HFFc6 (cell line): ENCODE data around the gene SLC25A34. TPM values are rescaled to one million over a fixed set of nuclear protein-coding genes. Genes with fewer than 3 reads are reported as not detected.

Source experiments
- DNase-seq: peaks from one replicate; pipeline ENCODE4 v3.0.0-alpha.2; 2018
- H3K27ac Mint-ChIP-seq: 2 replicates; pipeline ENCODE4 v1.8.0; 2020; ENCODE audit warnings: mild to moderate bottlenecking, mixed read lengths
- H3K27me3 Mint-ChIP-seq: 2 replicates; pipeline ENCODE4 v1.8.0; 2021; ENCODE audit warnings: mild to moderate bottlenecking, moderate library complexity, mixed read lengths; ENCODE audit not compliant: insufficient read depth
- H3K36me3 Mint-ChIP-seq: 2 replicates; pipeline ENCODE4 v1.8.0; 2021; ENCODE audit warnings: low read depth, mixed read lengths
- H3K4me1 Mint-ChIP-seq: 2 replicates; pipeline ENCODE4 v1.8.0; 2020; ENCODE audit warnings: low read depth, mixed read lengths
- H3K4me3 Mint-ChIP-seq: 2 replicates; pipeline ENCODE4 v1.8.0; 2020; ENCODE audit warnings: mild to moderate bottlenecking, moderate library complexity, mixed read lengths
- H3K9me3 Mint-ChIP-seq: 2 replicates; pipeline ENCODE4 v1.8.0; 2020; ENCODE audit warnings: mild to moderate bottlenecking, mixed read lengths
- total RNA-seq, 6 experiments: library from RNA; stranded (reverse); fragmentation: NEBNext Ultra II Directional; extraction: Animal tissue kit (Norgen Biotek cat#: 25700); gene quantifications; 2 replicates in 1 of 6; 3 replicates in 5 of 6; pipeline ENCODE4 v1.2.3, GENCODE V29; 2021
- TF ChIP-seq, protein P1 (sequence below): fragments of 200-600 bp; sonication (generic); IDR thresholded peaks from 2 replicates; pipeline ENCODE4 v1.5.0; 2021; ENCODE audit warnings: antibody characterized with exemption, mild to moderate bottlenecking

SLC25A34 gene
- total RNA-seq, 6 experiments from 2014 or later: 0.26 to 0.68 (median 0.43) TPM

DNA sequence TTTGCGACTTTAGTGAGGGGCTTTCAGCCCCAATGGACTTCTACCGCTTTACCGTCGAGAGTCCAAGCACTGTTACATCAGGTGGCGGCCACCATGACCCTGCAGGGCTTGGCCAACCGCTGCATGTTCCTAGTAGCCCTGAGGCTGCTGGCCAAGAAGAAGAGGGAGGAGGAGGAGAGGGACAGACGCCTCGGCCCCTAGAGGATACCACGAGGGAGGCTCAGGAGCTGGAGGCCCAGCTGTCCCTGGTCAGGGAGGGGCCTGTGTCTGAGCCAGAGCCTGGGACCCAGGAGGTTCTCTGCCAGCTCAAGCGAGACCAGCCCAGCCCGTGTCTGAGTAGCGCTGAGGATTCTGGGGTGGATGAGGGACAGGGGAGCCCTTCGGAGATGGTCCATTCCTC, 8.6 kb upstream of the SLC25A34 start:
- no peak for DNase-seq
- H3K27ac Mint-ChIP-seq: no peak overlapping the region
- peaks cover 13% of the 10 kb centered on the region for H3K4me1 Mint-ChIP-seq
- TF ChIP-seq, protein P1, sequence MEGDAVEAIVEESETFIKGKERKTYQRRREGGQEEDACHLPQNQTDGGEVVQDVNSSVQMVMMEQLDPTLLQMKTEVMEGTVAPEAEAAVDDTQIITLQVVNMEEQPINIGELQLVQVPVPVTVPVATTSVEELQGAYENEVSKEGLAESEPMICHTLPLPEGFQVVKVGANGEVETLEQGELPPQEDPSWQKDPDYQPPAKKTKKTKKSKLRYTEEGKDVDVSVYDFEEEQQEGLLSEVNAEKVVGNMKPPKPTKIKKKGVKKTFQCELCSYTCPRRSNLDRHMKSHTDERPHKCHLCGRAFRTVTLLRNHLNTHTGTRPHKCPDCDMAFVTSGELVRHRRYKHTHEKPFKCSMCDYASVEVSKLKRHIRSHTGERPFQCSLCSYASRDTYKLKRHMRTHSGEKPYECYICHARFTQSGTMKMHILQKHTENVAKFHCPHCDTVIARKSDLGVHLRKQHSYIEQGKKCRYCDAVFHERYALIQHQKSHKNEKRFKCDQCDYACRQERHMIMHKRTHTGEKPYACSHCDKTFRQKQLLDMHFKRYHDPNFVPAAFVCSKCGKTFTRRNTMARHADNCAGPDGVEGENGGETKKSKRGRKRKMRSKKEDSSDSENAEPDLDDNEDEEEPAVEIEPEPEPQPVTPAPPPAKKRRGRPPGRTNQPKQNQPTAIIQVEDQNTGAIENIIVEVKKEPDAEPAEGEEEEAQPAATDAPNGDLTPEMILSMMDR: no peak
- peaks cover 16% of the 10 kb centered on the region; the same call in 1 of the 2 replicates for H3K36me3 Mint-ChIP-seq
- no peak overlapping the region for H3K4me3 Mint-ChIP-seq
- peaks cover 2% of the 10 kb centered on the region; the same call in 1 of the 2 replicates for H3K27me3 Mint-ChIP-seq
- H3K9me3 Mint-ChIP-seq: no peaks in the 10 kb centered on the region

GRCh38 chr1:15727866-15728534, 8.1 kb upstream of the SLC25A34 start:
- Mint-ChIP-seq H3K4me1 (peaks cover 7% of the 10 kb centered on the region), H3K9me3 (no peaks in the 10 kb centered on the region), H3K36me3 (peaks cover 16% of the 10 kb centered on the region; the same call in 1 of the 2 replicates), H3K27me3 (peaks cover 2% of the 10 kb centered on the region; the same call in 1 of the 2 replicates), H3K27ac (no peak overlapping the region), H3K4me3 (no peak overlapping the region)
- DNase-seq: no peak
- TF ChIP-seq, protein P1: no peak

DNA sequence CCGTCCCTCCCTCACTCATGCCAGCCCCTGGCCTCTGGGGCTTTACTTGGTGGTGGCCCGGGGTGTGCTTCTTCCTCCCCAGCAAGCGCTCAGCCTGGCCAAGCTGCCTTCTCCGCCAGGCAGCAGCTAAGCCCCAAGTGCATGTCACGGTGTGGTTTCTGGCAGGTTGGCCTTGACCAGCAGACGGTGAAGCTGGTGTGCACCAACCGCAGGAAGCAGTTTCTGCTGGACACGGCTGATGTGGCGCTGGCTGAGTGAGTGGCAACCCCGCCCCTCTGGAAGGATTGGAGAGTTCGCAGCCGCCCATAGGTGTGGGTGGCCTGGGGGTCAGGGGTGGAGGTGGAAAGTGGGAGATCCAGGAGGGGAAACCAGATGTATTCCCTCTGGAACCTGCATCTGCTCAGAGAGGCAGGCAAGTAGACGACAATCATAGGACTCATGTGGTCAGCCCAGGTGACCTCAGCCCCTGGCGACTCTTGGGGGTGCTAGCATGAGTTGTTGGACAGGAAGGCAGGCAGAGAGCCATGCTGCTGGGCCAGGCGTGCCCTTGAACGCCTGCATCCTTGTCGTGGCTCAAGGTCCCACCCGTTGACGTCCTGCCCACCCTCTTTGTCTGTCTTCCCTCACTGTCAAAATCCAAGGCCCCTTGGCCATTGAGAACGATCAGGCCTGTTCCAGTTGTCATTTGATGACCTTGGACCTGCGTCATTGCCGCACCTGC, 7.0 kb upstream of the SLC25A34 start:
- TF ChIP-seq, protein P1: no peak
- peaks cover 7% of the 10 kb centered on the region for H3K4me1 Mint-ChIP-seq
- H3K36me3 Mint-ChIP-seq: peaks cover 16% of the 10 kb centered on the region; the same call in 1 of the 2 replicates
- no peak overlapping the region for H3K27ac Mint-ChIP-seq
- H3K27me3 Mint-ChIP-seq: peaks cover 2% of the 10 kb centered on the region; the same call in 1 of the 2 replicates
- DNase-seq: no peak
- H3K4me3 Mint-ChIP-seq: no peak overlapping the region
- no peaks in the 10 kb centered on the region for H3K9me3 Mint-ChIP-seq

DNA sequence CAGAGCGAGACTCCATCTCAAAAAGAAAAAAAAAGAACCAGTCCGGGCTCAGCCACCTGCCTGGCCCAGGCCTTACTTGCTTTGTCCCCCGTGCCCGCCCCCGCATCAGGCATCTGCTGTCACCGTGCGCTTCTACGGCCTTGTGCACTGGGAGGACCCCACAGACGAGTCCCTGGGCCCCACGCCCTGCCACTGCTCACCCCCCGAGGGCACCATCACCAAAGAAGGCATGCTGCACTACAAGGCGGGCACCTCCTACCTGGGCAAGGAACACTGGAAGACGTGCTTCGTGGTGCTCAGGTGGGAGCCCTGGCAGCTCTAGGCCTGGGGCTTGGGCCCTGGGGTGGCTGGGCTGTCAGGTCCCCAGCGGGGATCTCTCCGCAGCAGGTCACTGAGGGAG, 5.6 kb upstream of the SLC25A34 start:
- DNase-seq: no peak
- Mint-ChIP-seq H3K36me3 (peaks cover 12% of the 10 kb centered on the region; the same call in 1 of the 2 replicates), H3K27ac (no peak overlapping the region), H3K4me1 (peaks cover 7% of the 10 kb centered on the region), H3K4me3 (no peak overlapping the region), H3K27me3 (peaks cover 2% of the 10 kb centered on the region; the same call in 1 of the 2 replicates), H3K9me3 (no peaks in the 10 kb centered on the region)
- TF ChIP-seq, protein P1: no peak

- TF ChIP-seq, protein P1: no peak
- no peak for DNase-seq
- peaks cover 5% of the 10 kb centered on the region for H3K4me1 Mint-ChIP-seq
- H3K4me3 Mint-ChIP-seq: no peak overlapping the region
- peaks cover 2% of the 10 kb centered on the region; the same call in 1 of the 2 replicates for H3K27me3 Mint-ChIP-seq
- peaks cover 12% of the 10 kb centered on the region; the same call in 1 of the 2 replicates for H3K36me3 Mint-ChIP-seq
- no peak overlapping the region for H3K27ac Mint-ChIP-seq
- no peaks in the 10 kb centered on the region for H3K9me3 Mint-ChIP-seq
Measured at GRCh38 chr1:15730936-15731335, 5.1 kb upstream of the SLC25A34 start.
